ENCODE data around the gene INTS3. TPM values are rescaled to one million over a fixed set of nuclear protein-coding genes. Genes with fewer than 3 reads are reported as not detected.
A peak's percentile ranks its signal among the peaks of the same experiment; 100 is the strongest.

The INTS3 gene
- total and polyA plus RNA-seq, 10 of the 15 experiments (the other 5 are each of a cell fraction or from before 2014, with no cell fraction given): 12.6 to 87.4 (median 30.8) TPM

DNA sequence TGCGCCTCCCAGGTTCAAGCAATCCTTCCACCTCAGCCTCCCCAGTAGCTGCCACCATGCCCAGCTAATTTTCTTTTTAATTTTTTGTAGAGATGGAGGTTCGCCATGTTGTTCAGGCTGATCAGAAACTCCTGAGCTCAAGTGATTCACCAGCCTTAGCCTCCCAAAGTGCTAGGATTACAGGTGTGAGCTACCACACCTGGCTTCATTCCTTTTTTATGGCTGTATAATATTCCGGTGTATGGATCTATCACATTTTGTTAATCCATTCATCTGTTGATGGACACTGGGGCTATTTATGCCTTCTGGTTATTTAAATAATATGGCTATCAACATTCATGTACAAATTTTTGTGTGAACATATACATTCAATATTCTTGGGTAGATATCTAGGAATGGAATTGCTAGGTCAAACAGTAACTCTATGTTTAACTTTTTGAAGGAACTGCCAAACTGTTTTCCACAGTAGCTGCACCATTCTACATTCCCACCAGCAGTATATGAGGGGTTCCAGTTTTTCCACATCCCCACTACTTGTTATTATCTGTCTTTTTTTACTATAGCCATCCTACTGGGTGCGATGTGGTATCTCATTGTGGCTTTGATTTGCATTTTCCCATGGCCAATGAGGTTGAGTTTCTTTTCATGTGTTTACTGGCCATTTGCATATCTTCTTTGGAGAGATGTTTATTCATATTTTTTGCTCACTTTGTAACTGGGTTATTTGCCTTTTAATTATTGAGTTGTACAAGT lies 58.4 kb downstream of the INTS3 start:
- Histone ChIP-seq H4K20me1 (ENCODE audit: control insufficient read depth, insufficient read depth) (no peaks in the 10 kb centered on the region), H3K36me3 (ENCODE audit: control insufficient read depth in 2 of 2, insufficient read depth in 2 of 2, low read length in 1 of 2) (no peaks in the 10 kb centered on the region), H3K4me1 (ENCODE audit: control insufficient read depth, insufficient read depth, low read length) (peaks cover 37% of the 10 kb centered on the region), H3K4me2 (ENCODE audit: control insufficient read depth, insufficient read depth) (0 out of 2 replicates have a peak overlapping the region, but pooled peaks have one; percentile 64), H3K27ac (ENCODE audit: control insufficient read depth, insufficient read depth) (peak overlapping the region; percentile 52), H3K79me2 (ENCODE audit: control insufficient read depth, insufficient read depth, low read length) (no peaks in the 10 kb centered on the region), H3K27me3 (replicated peaks in 1 of 2; ENCODE audit: control insufficient read depth in 2 of 2, insufficient read depth in 2 of 2, low read length in 1 of 2) (no peaks in the 10 kb centered on the region), H3K9ac (ENCODE audit: control insufficient read depth, insufficient read depth, low read length) (no peak overlapping the region), H3K9me3 (replicated peaks; ENCODE audit: control insufficient read depth, insufficient read depth, low read length) (no peaks in the 10 kb centered on the region), H2AFZ (ENCODE audit: control insufficient read depth, low read depth, low read length) (no peak overlapping the region), H3K4me3 (no peak overlapping the region)
- intact Hi-C loops (cut with micrococcal nuclease; ENCODE audit: unreplicated experiment) (no loop called here), in situ Hi-C loops (cut with MboI) (no loop called here)
- POLR2A ChIA-PET: interaction anchor here (0.6 to 1.6 kb wide), 3 partner anchors 43 to 158 kb away, joined by 3 to 4 read pairs (median 3); no protein-coding TSS in a partner anchor
- WGBS (ENCODE audit: insufficient coverage, insufficient replicate concordance, low lambda C conversion rate, missing lambda C conversion rate): 75% methylated on average over 4 of the region's 4 CpGs
- DNase-seq (ENCODE audit: low read depth, low spot score) (no peak), ATAC-seq (no peak), FAIRE-seq (no peak)
- RAD21 ChIA-PET (ENCODE audit: unreplicated experiment): interaction anchor here (0.6 to 1.7 kb wide), 3 partner anchors 56 to 191 kb away, joined by 3 to 6 read pairs (median 4); partner anchors contain the start of gene ILF2
- BruUV-seq (replicated peaks): no TSS peak
- SMC1A ChIA-PET (ENCODE audit: uncharacterized antibody, unreplicated experiment): interaction anchor here (0.9 to 1.1 kb wide), 2 partner anchors 160 to 201 kb away, joined by 3 to 5 read pairs; partner anchors contain the start of gene DENND4B
- CTCF ChIA-PET: no interaction called here
- TF ChIP-seq SMC3 (IDR thresholded peaks at IDR 0.05; ENCODE audit: borderline replicate concordance, low read length): no peak
- TF ChIP-seq NFYB (IDR thresholded peaks at IDR 0.05; ENCODE audit: insufficient read depth, low read depth, low read length): no peak
- TF ChIP-seq IKZF2 (IDR thresholded peaks at IDR 0.05): no peak
- TF ChIP-seq, protein P1, sequence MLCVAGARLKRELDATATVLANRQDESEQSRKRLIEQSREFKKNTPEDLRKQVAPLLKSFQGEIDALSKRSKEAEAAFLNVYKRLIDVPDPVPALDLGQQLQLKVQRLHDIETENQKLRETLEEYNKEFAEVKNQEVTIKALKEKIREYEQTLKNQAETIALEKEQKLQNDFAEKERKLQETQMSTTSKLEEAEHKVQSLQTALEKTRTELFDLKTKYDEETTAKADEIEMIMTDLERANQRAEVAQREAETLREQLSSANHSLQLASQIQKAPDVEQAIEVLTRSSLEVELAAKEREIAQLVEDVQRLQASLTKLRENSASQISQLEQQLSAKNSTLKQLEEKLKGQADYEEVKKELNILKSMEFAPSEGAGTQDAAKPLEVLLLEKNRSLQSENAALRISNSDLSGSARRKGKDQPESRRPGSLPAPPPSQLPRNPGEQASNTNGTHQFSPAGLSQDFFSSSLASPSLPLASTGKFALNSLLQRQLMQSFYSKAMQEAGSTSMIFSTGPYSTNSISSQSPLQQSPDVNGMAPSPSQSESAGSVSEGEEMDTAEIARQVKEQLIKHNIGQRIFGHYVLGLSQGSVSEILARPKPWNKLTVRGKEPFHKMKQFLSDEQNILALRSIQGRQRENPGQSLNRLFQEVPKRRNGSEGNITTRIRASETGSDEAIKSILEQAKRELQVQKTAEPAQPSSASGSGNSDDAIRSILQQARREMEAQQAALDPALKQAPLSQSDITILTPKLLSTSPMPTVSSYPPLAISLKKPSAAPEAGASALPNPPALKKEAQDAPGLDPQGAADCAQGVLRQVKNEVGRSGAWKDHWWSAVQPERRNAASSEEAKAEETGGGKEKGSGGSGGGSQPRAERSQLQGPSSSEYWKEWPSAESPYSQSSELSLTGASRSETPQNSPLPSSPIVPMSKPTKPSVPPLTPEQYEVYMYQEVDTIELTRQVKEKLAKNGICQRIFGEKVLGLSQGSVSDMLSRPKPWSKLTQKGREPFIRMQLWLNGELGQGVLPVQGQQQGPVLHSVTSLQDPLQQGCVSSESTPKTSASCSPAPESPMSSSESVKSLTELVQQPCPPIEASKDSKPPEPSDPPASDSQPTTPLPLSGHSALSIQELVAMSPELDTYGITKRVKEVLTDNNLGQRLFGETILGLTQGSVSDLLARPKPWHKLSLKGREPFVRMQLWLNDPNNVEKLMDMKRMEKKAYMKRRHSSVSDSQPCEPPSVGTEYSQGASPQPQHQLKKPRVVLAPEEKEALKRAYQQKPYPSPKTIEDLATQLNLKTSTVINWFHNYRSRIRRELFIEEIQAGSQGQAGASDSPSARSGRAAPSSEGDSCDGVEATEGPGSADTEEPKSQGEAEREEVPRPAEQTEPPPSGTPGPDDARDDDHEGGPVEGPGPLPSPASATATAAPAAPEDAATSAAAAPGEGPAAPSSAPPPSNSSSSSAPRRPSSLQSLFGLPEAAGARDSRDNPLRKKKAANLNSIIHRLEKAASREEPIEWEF (IDR thresholded peaks at IDR 0.05; ENCODE audit: insufficient replicate concordance, low read depth, low read length): no peak
- no peak for TF ChIP-seq JUNB (IDR thresholded peaks at IDR 0.05)
- no peak for TF ChIP-seq CHD4 (IDR thresholded peaks at IDR 0.05)
- no peak for TF ChIP-seq ELK1 (IDR thresholded peaks at IDR 0.05; ENCODE audit: low read depth, low read length)
- no peak for TF ChIP-seq ZBTB4 (CRISPR knock-in tag; IDR thresholded peaks at IDR 0.05)
- TF ChIP-seq PAX5 (IDR thresholded peaks at IDR 0.05; ENCODE audit: borderline replicate concordance, low read depth, low read length): no peak
- no peak for TF ChIP-seq SIN3A (IDR thresholded peaks at IDR 0.05; ENCODE audit: low read depth, low read length)
- no peak for TF ChIP-seq ATF2 (IDR thresholded peaks at IDR 0.05; ENCODE audit: low read length)
- no peak for TF ChIP-seq POLR2AphosphoS2 (IDR thresholded peaks at IDR 0.05; ENCODE audit: low read depth, low read length)

Data from GM12878 (cell line).